ENCODE measurements around the gene B3GNT3.

- TF ChIP-seq ZNF512 (CRISPR knock-in tag; IDR thresholded peaks at IDR 0.05; ENCODE audit: borderline replicate concordance): no peak
- no peak for TF ChIP-seq CTCF (IDR thresholded peaks at IDR 0.05)
Observed at GRCh38 chr19:17854061-17854460, 59.1 kb downstream of the B3GNT3 start.

All from WTC11 (cell line).